ENCODE measurements around the gene EFEMP2. TPM values are rescaled to one million over a fixed set of nuclear protein-coding genes. Genes with fewer than 3 reads are reported as not detected.

Gene EFEMP2
- total and polyA plus RNA-seq, 4 experiments from 2014 or later: 0.40 to 8.3 (median 3.3) TPM

- Mint-ChIP-seq H3K4me3 (peak within 1 kb of the TSS; percentile 89 to 95 (median 92)), H3K27me3 (no peaks in the 10 kb centered on the region), H3K27ac (peak within 1 kb of the TSS; percentile 89 to 95 (median 93)), H3K9me3 (peaks cover 0 to 4% (median 0%) of the 10 kb centered on the region in 8 donors), H3K36me3 (peaks cover 15 to 32% of the 10 kb centered on the region in 2 donors), H3K4me1 (peaks cover 15 to 63% (median 39%) of the 10 kb centered on the region in 4 donors)
- Histone ChIP-seq H3K27me3 (ENCODE audit: insufficient read depth, low read length) (no peaks in the 10 kb centered on the region), H3K4me1 (ENCODE audit: insufficient read depth, low read length) (peaks cover 52% of the 10 kb centered on the region), H3K4me3 (ENCODE audit: low read length in 2 of 2) (peak within 1 kb of the TSS; percentile 76 to 89), H3K36me3 (ENCODE audit: insufficient read depth, low read length) (peaks cover 12% of the 10 kb centered on the region), H3K27ac (ENCODE audit: low read depth, low read length) (peak within 1 kb of the TSS; percentile 86), H3K9me3 (ENCODE audit: control insufficient read depth in 1 of 2, low read length in 2 of 2) (no peaks in the 10 kb centered on the region)
- ChIA-PET POLR2A (ENCODE audit: partially characterized antibody) (interaction anchor here (0.7 to 14.1 kb wide), 21 partner anchors 10 to 657 kb away, joined by 3 to 320 read pairs (median 5); partner anchors contain the start of genes BANF1, CCDC85B, CFL1 and EIF1AD), CTCF (ENCODE audit: partially characterized antibody) (interaction anchor here (0.6 to 2.5 kb wide), 6 partner anchors 18 to 59 kb away, joined by 3 to 25 read pairs (median 8); partner anchors contain the start of genes CCDC85B, FIBP and MUS81)
- intact Hi-C loops (cut with micrococcal nuclease): loop anchor here (1.0 kb wide), 8 partner anchors 9 to 207 kb away; partner anchors contain the start of genes CCDC85B, CFL1, FOSL1 and KAT5
- peak; percentile 97 to 99 (median 98) for DNase-seq
These were observed 46.6 kb upstream of the EFEMP2 start, which contains the start of gene DRAP1 for GRCh38 chr11:65919141-65919572. Gene DRAP1 (plus strand): TSS chr11:65919426. CDS start chr11:65919502, 76 bp downstream.

GRCh38 chr11:65918211-65919140 lies 45.9 kb upstream of the EFEMP2 start, which contains the start of gene C11orf68:
Gene C11orf68 (minus strand): TSS chr11:65919062. CDS start chr11:65919031, 31 bp downstream.
- Mint-ChIP-seq H3K27me3 (no peaks in the 10 kb centered on the region), H3K36me3 (peaks cover 13 to 32% of the 10 kb centered on the region in 2 donors), H3K27ac (peak within 1 kb of the TSS; percentile 89 to 95 (median 93)), H3K4me1 (peaks cover 15 to 62% (median 38%) of the 10 kb centered on the region in 4 donors), H3K9me3 (peaks cover 0 to 4% (median 0%) of the 10 kb centered on the region in 8 donors), H3K4me3 (peak within 1 kb of the TSS; percentile 89 to 95 (median 92))
- DNase-seq: no peak
- Histone ChIP-seq H3K4me3 (ENCODE audit: low read length in 2 of 2) (peak within 1 kb of the TSS; percentile 76 to 89), H3K9me3 (ENCODE audit: control insufficient read depth in 1 of 2, low read length in 2 of 2) (no peaks in the 10 kb centered on the region), H3K4me1 (ENCODE audit: insufficient read depth, low read length) (peaks cover 52% of the 10 kb centered on the region), H3K27me3 (ENCODE audit: insufficient read depth, low read length) (no peaks in the 10 kb centered on the region), H3K27ac (ENCODE audit: low read depth, low read length) (peak within 1 kb of the TSS; percentile 86), H3K36me3 (ENCODE audit: insufficient read depth, low read length) (peaks cover 12% of the 10 kb centered on the region)
- intact Hi-C loops (cut with micrococcal nuclease): loop anchor here (1.0 kb wide), 9 partner anchors 10 to 206 kb away; partner anchors contain the start of genes BANF1, CCDC85B, CFL1 and EIF1AD
- ChIA-PET CTCF (ENCODE audit: partially characterized antibody) (interaction anchor here (0.9 to 2.5 kb wide), 7 partner anchors 17 to 59 kb away, joined by 3 to 25 read pairs (median 8); partner anchors contain the start of genes CCDC85B, FIBP and MUS81), POLR2A (ENCODE audit: partially characterized antibody) (interaction anchor here (0.6 to 14.1 kb wide), 30 partner anchors 9 to 657 kb away, joined by 3 to 320 read pairs (median 4); partner anchors contain the start of genes BANF1, CCDC85B, CFL1 and EHBP1L1)

GRCh38 chr11:65917434-65918210 lies 45.0 kb upstream of the EFEMP2 start:
- Mint-ChIP-seq H3K4me3 (peak overlapping the region; percentile 88 to 95 (median 90)), H3K36me3 (peaks cover 7 to 24% of the 10 kb centered on the region in 2 donors), H3K4me1 (peaks cover 14 to 59% (median 32%) of the 10 kb centered on the region in 4 donors), H3K27ac (peak overlapping the region; percentile 81 to 95 (median 91)), H3K27me3 (no peaks in the 10 kb centered on the region), H3K9me3 (peaks cover 0 to 4% (median 0%) of the 10 kb centered on the region in 8 donors)
- peak overlapping the region; percentile 64 to 85 for H3K4me3 ChIP-seq (ENCODE audit: low read length in 2 of 2)
- peaks cover 8% of the 10 kb centered on the region for H3K36me3 ChIP-seq (ENCODE audit: insufficient read depth, low read length)
- no peaks in the 10 kb centered on the region for H3K27me3 ChIP-seq (ENCODE audit: insufficient read depth, low read length)
- POLR2A ChIA-PET (ENCODE audit: partially characterized antibody): interaction anchor here (0.6 to 14.1 kb wide), 24 partner anchors 9 to 411 kb away, joined by 3 to 320 read pairs (median 6); partner anchors contain the start of genes BANF1, CCDC85B, CFL1 and EHBP1L1
- peaks cover 50% of the 10 kb centered on the region for H3K4me1 ChIP-seq (ENCODE audit: insufficient read depth, low read length)
- intact Hi-C loops (cut with micrococcal nuclease): loop anchor here (1.0 kb wide), 1 partner anchor 85 kb away; the partner anchor contains the start of genes BANF1 and EIF1AD
- H3K27ac ChIP-seq (ENCODE audit: low read depth, low read length): peak overlapping the region; percentile 86
- DNase-seq: no peak
- no peaks in the 10 kb centered on the region for H3K9me3 ChIP-seq (ENCODE audit: control insufficient read depth in 1 of 2, low read length in 2 of 2)
- CTCF ChIA-PET (ENCODE audit: partially characterized antibody): interaction anchor here (0.9 to 2.5 kb wide), 7 partner anchors 17 to 58 kb away, joined by 3 to 25 read pairs (median 8); partner anchors contain the start of genes CCDC85B, FIBP and MUS81

DNA sequence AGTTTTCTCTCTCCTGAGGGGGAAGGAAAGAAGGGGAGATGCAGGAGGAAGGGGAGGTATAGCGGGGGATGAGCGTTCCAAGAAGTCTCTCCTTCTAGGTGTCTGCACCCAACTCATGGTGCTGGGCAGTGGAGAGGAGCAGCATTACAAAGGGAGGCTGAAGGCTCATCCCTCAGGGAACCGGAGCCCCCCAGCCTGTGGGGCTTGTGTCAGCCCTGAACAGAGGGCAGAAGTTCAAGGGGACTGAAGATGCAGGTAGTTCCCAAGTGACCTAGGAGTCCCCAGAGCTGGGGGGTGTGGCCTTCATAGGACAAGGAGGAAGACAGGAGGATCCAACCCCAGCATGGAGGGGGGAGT lies 44.5 kb upstream of the EFEMP2 start:
- Mint-ChIP-seq H3K9me3 (peaks cover 0 to under 1% (median 0%) of the 10 kb centered on the region in 8 donors), H3K27me3 (no peaks in the 10 kb centered on the region), H3K27ac (peak overlapping the region; percentile 47 to 93 (median 77)), H3K4me1 (peaks cover 14 to 54% (median 29%) of the 10 kb centered on the region in 4 donors), H3K4me3 (peak overlapping the region; percentile 64 to 94 (median 84)), H3K36me3 (peaks cover 2 to 18% of the 10 kb centered on the region in 2 donors)
- CTCF ChIA-PET (ENCODE audit: partially characterized antibody): interaction anchor here (1.6 to 2.5 kb wide), 4 partner anchors 19 to 57 kb away, joined by 3 to 25 read pairs (median 8); partner anchors contain the start of genes CCDC85B, FIBP and MUS81
- no peak overlapping the region for H3K4me3 ChIP-seq (ENCODE audit: low read length in 2 of 2)
- DNase-seq: no peak
- H3K27me3 ChIP-seq (ENCODE audit: insufficient read depth, low read length): no peaks in the 10 kb centered on the region
- no peaks in the 10 kb centered on the region for H3K9me3 ChIP-seq (ENCODE audit: control insufficient read depth in 1 of 2, low read length in 2 of 2)
- peaks cover 2% of the 10 kb centered on the region for H3K36me3 ChIP-seq (ENCODE audit: insufficient read depth, low read length)
- no peak overlapping the region for H3K27ac ChIP-seq (ENCODE audit: low read depth, low read length)
- H3K4me1 ChIP-seq (ENCODE audit: insufficient read depth, low read length): peaks cover 45% of the 10 kb centered on the region
- intact Hi-C loops (cut with micrococcal nuclease): no loop called here
- POLR2A ChIA-PET (ENCODE audit: partially characterized antibody): interaction anchor here (1.5 to 14.1 kb wide), 8 partner anchors 8 to 342 kb away, joined by 3 to 320 read pairs (median 22); partner anchors contain the start of genes CCDC85B, EHBP1L1, FIBP and FOSL1

GRCh38 chr11:65916391-65916790 lies 43.8 kb upstream of the EFEMP2 start:
- peak overlapping the region in 6 of 8 donors; percentile 42 to 90 (median 84) for H3K4me3 Mint-ChIP-seq
- H3K36me3 ChIP-seq (ENCODE audit: insufficient read depth, low read length): no peaks in the 10 kb centered on the region
- H3K27me3 Mint-ChIP-seq: no peaks in the 10 kb centered on the region
- CTCF ChIA-PET (ENCODE audit: partially characterized antibody): no interaction called here
- no peak overlapping the region for H3K27ac ChIP-seq (ENCODE audit: low read depth, low read length)
- no peak for DNase-seq
- peaks cover 14 to 51% (median 28%) of the 10 kb centered on the region in 4 donors for H3K4me1 Mint-ChIP-seq
- intact Hi-C loops (cut with micrococcal nuclease): no loop called here
- H3K27ac Mint-ChIP-seq: peak overlapping the region in 5 of 7 donors; percentile 15 to 93 (median 75)
- peaks cover 39% of the 10 kb centered on the region for H3K4me1 ChIP-seq (ENCODE audit: insufficient read depth, low read length)
- POLR2A ChIA-PET (ENCODE audit: partially characterized antibody): interaction anchor here (0.8 to 1.6 kb wide), 6 partner anchors 16 to 57 kb away, joined by 3 to 6 read pairs (median 4); partner anchors contain the start of genes CCDC85B, FIBP and FOSL1
- H3K27me3 ChIP-seq (ENCODE audit: insufficient read depth, low read length): no peaks in the 10 kb centered on the region
- no peaks in the 10 kb centered on the region for H3K9me3 Mint-ChIP-seq
- no peaks in the 10 kb centered on the region for H3K9me3 ChIP-seq (ENCODE audit: control insufficient read depth in 1 of 2, low read length in 2 of 2)
- no peak overlapping the region for H3K4me3 ChIP-seq (ENCODE audit: low read length in 2 of 2)
- peaks cover 0 to 17% of the 10 kb centered on the region in 2 donors for H3K36me3 Mint-ChIP-seq

- H3K27me3 Mint-ChIP-seq: no peaks in the 10 kb centered on the region
- H3K4me3 Mint-ChIP-seq: no peak overlapping the region
- CTCF ChIA-PET (ENCODE audit: partially characterized antibody): interaction anchor here (1.3 kb wide), 1 partner anchor 31 kb away, joined by 3 read pairs; no protein-coding TSS in a partner anchor
- POLR2A ChIA-PET (ENCODE audit: partially characterized antibody): interaction anchor here (0.8 to 1.6 kb wide), 8 partner anchors 15 to 56 kb away, joined by 3 to 8 read pairs (median 4); partner anchors contain the start of genes CCDC85B, FIBP and FOSL1
- H3K36me3 ChIP-seq (ENCODE audit: insufficient read depth, low read length): no peaks in the 10 kb centered on the region
- no peak overlapping the region for H3K4me3 ChIP-seq (ENCODE audit: low read length in 2 of 2)
- peaks cover 35% of the 10 kb centered on the region for H3K4me1 ChIP-seq (ENCODE audit: insufficient read depth, low read length)
- peak overlapping the region in 1 of 7 donors; percentile 93 for H3K27ac Mint-ChIP-seq
- no peak for DNase-seq
- intact Hi-C loops (cut with micrococcal nuclease): no loop called here
- peaks cover 0 to 17% of the 10 kb centered on the region in 2 donors for H3K36me3 Mint-ChIP-seq
- H3K27ac ChIP-seq (ENCODE audit: low read depth, low read length): no peak overlapping the region
- no peaks in the 10 kb centered on the region for H3K27me3 ChIP-seq (ENCODE audit: insufficient read depth, low read length)
- no peaks in the 10 kb centered on the region for H3K9me3 Mint-ChIP-seq
- no peaks in the 10 kb centered on the region for H3K9me3 ChIP-seq (ENCODE audit: control insufficient read depth in 1 of 2, low read length in 2 of 2)
- H3K4me1 Mint-ChIP-seq: peaks cover 13 to 50% (median 28%) of the 10 kb centered on the region in 4 donors
These were observed 43.2 kb upstream of the EFEMP2 start for GRCh38 chr11:65915821-65916251.
